Gastroesophageal sphincter (tissue), 4 donors: Measurements from ENCODE around the gene THAP9. TPM values are rescaled to one million over a fixed set of nuclear protein-coding genes. Genes with fewer than 3 reads are reported as not detected.
A peak's percentile ranks its signal among the peaks of the same experiment; 100 is the strongest.

Experiments
- ATAC-seq: fragments of 150-250 bp; one replicate; pipeline ENCODE4 v1.9.1; 2016; ENCODE audit warnings: mild to moderate bottlenecking, moderate library complexity
- H3K27ac ChIP-seq, 4 donors: fragments of 200-600 bp; sonication (generic) in 3 of 4; 1 replicate in 3 of 4; 2 replicates in 1 of 4; pipeline ENCODE4 v1.5.1; 2016 to 2019
- H3K27me3 ChIP-seq: fragments of 200-600 bp; sonication (generic); one replicate; pipeline ENCODE4 v1.5.1; 2019
- H3K36me3 ChIP-seq, 2 donors: fragments of 200-600 bp; sonication (generic); one replicate each; pipeline ENCODE4 v1.5.1; 2019; ENCODE audit warnings: control low read depth in 1 of 2
- H3K4me1 ChIP-seq, 3 donors: fragments of 200-600 bp; sonication (generic); 1 replicate in 2 of 3; 2 replicates in 1 of 3; pipeline ENCODE4 v1.5.1; 2016 to 2019; ENCODE audit warnings: control low read depth in 2 of 3
- H3K4me3 ChIP-seq, 2 donors: fragments of 200-600 bp; sonication (generic); one replicate each; pipeline ENCODE4 v1.5.1; 2019; ENCODE audit warnings: mild to moderate bottlenecking in 1 of 2, moderate library complexity in 1 of 2
- H3K9me3 ChIP-seq, 3 donors: fragments of 200-600 bp; sonication (generic); one replicate each; pipeline ENCODE4 v1.5.1; 2017 to 2019; ENCODE audit warnings: control low read depth in 2 of 3
- EP300 ChIP-seq: sonication (generic); formaldehyde crosslinking; IDR thresholded peaks from one replicate; pipeline ENCODE4 v1.6.1; 2017; ENCODE audit warnings: antibody characterized with exemption, mild to moderate bottlenecking
- POLR2A ChIP-seq, 2 donors: fragments of 450-650 bp; IDR thresholded peaks; one replicate each; pipeline ENCODE4 v1.6.1; 2017; ENCODE audit warnings: antibody characterized with exemption in 2 of 2, mild to moderate bottlenecking in 2 of 2, moderate library complexity in 1 of 2
- POLR2AphosphoS5 ChIP-seq: sonication (generic); formaldehyde crosslinking; IDR thresholded peaks from one replicate; pipeline ENCODE4 v1.6.1; 2017; ENCODE audit warnings: antibody characterized with exemption
- WGBS, 2 donors: methylation state at CpG; one replicate each; pipeline ENCODE4 v1.1.5; 2018; ENCODE audit warnings: low coverage in 1 of 2; 5-methylcytosine and 5-hydroxymethylcytosine counted together
- total RNA-seq, 4 donors: library from RNA; depleted of rRNA; stranded (reverse); fragments of >200 nt; gene quantifications; one replicate each; pipeline ENCODE4 v1.1.0, GENCODE V29; 2016
- TF ChIP-seq, protein P1 (sequence below), 4 experiments: fragments of 200-600 bp in 2 of 4; fragments of 450-650 bp in 2 of 4; sonication (generic) in 1 of 4; IDR thresholded peaks; one replicate each; pipeline ENCODE4 v1.5.1; 2017 to 2019; ENCODE audit warnings: antibody characterized with exemption in 4 of 4, mild to moderate bottlenecking in 2 of 4, moderate library complexity in 2 of 4

Gene THAP9
- total RNA-seq, 4 donors from 2014 or later: 2.6 to 12.5 (median 5.7) TPM

GRCh38 chr4:82896755-82897154 is 3.8 kb upstream of the THAP9 start:
- H3K36me3 ChIP-seq: peaks cover 0 to 44% of the 10 kb centered on the region in 2 donors
- WGBS, 2 donors: 85 to 88% methylated on average over 1 of the region's 1 CpG
- peaks cover 4 to 51% (median 12%) of the 10 kb centered on the region in 3 donors for H3K4me1 ChIP-seq
- TF ChIP-seq POLR2AphosphoS5 (no peak), POLR2A (IDR thresholded peaks at IDR 0.05) (no peak), EP300 (no peak)
- TF ChIP-seq, protein P1, sequence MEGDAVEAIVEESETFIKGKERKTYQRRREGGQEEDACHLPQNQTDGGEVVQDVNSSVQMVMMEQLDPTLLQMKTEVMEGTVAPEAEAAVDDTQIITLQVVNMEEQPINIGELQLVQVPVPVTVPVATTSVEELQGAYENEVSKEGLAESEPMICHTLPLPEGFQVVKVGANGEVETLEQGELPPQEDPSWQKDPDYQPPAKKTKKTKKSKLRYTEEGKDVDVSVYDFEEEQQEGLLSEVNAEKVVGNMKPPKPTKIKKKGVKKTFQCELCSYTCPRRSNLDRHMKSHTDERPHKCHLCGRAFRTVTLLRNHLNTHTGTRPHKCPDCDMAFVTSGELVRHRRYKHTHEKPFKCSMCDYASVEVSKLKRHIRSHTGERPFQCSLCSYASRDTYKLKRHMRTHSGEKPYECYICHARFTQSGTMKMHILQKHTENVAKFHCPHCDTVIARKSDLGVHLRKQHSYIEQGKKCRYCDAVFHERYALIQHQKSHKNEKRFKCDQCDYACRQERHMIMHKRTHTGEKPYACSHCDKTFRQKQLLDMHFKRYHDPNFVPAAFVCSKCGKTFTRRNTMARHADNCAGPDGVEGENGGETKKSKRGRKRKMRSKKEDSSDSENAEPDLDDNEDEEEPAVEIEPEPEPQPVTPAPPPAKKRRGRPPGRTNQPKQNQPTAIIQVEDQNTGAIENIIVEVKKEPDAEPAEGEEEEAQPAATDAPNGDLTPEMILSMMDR (IDR thresholded peaks at IDR 0.05): no peak
- H3K27me3 ChIP-seq: no peaks in the 10 kb centered on the region
- no peak overlapping the region for H3K4me3 ChIP-seq
- H3K9me3 ChIP-seq: no peaks in the 10 kb centered on the region
- no peak overlapping the region for H3K27ac ChIP-seq
- ATAC-seq: no peak

GRCh38 chr4:82898322-82899243 is 2.0 kb upstream of the THAP9 start:
- Histone ChIP-seq H3K4me1 (peaks cover 4 to 51% (median 13%) of the 10 kb centered on the region in 3 donors), H3K27ac (peak overlapping the region; percentile 84 to 99 (median 98)), H3K9me3 (no peaks in the 10 kb centered on the region), H3K36me3 (peaks cover 0 to 39% of the 10 kb centered on the region in 2 donors), H3K27me3 (no peaks in the 10 kb centered on the region), H3K4me3 (peak overlapping the region; percentile 45 to 70)
- TF ChIP-seq, protein P1 (IDR thresholded peaks at IDR 0.05): peak in 2 of 4 experiments; percentile 11 to 23
- TF ChIP-seq POLR2AphosphoS5: peak; percentile 58
- no peak for TF ChIP-seq POLR2A (IDR thresholded peaks at IDR 0.05)
- 35 to 46% methylated on average over 7 of the region's 7 CpGs for WGBS, 2 donors
- ATAC-seq: no peak

DNA sequence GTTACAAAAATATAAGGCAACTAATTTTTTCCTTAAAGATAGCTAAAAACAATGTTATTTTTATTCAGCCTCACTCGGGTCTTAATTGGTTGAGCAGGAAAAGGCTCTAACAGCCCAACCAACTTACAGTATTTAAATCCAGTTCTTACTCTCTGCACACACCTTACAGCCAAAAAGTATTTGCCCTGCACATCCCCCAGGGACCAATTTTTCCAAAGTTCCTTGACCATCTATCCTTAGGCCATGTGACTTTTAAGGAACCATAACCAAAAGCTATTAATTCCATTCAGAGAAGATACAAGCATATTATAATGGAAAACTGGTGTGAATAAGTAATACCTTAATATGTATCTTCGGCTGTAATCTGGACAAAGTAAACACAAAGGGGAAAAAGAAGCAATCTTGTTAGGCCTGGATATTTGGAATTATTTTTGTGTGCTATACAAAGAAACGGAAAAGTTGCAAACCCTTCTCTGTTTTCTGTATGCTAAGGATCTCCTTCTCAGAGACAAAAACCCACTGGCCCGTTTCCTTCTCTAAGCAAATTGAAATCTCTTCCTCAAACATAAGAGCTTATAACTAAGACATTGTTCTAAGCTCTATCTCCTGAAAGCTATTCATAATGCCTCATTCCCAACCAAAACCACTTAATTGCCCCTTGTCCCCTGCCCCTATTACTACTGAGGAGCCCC is 1.0 kb upstream of the THAP9 start:
- peak overlapping the region; percentile 84 to 99 (median 98) for H3K27ac ChIP-seq
- peak overlapping the region; percentile 45 to 70 for H3K4me3 ChIP-seq
- no peak for ATAC-seq
- peaks cover 0 to 30% of the 10 kb centered on the region in 2 donors for H3K36me3 ChIP-seq
- peaks cover 4 to 51% (median 13%) of the 10 kb centered on the region in 3 donors for H3K4me1 ChIP-seq
- 0% methylated on average over 4 of the region's 4 CpGs for WGBS, 2 donors
- H3K27me3 ChIP-seq: no peaks in the 10 kb centered on the region
- TF ChIP-seq, protein P1 (IDR thresholded peaks at IDR 0.05): no peak
- no peak for TF ChIP-seq POLR2AphosphoS5
- no peaks in the 10 kb centered on the region for H3K9me3 ChIP-seq

DNA sequence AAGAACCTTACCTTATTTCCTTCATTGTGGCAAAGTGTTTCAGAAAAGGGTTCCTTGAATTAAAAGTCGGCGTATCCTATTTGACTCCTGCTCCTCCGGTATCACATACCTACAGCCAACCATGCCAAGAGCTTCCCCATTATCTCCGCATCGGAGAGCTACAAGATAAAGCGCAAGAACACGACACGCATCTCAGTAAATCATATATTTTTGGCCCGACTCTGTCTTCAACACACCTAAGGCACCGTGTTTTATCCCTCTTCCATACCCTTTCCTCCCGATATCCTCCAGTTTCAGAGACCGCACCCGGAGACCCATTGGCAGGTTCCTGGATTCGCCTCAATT is 497 bp upstream of the THAP9 start:
- WGBS, 2 donors: 0% methylated on average over 11 to 14 of the region's 14 CpGs
- Histone ChIP-seq H3K27ac (peak overlapping the region; percentile 84 to 99 (median 98)), H3K4me1 (peaks cover 4 to 51% (median 13%) of the 10 kb centered on the region in 3 donors), H3K27me3 (no peaks in the 10 kb centered on the region), H3K9me3 (no peaks in the 10 kb centered on the region), H3K4me3 (peak overlapping the region; percentile 45 to 70), H3K36me3 (peaks cover 0 to 25% of the 10 kb centered on the region in 2 donors)
- ATAC-seq: peak; percentile 2
- TF ChIP-seq, protein P1 (IDR thresholded peaks at IDR 0.05): no peak
- no peak for TF ChIP-seq POLR2A (IDR thresholded peaks at IDR 0.05)
- TF ChIP-seq POLR2AphosphoS5: no peak
- no peak for TF ChIP-seq EP300
